Measurements from ENCODE around the gene ADAMTSL3.

DNA sequence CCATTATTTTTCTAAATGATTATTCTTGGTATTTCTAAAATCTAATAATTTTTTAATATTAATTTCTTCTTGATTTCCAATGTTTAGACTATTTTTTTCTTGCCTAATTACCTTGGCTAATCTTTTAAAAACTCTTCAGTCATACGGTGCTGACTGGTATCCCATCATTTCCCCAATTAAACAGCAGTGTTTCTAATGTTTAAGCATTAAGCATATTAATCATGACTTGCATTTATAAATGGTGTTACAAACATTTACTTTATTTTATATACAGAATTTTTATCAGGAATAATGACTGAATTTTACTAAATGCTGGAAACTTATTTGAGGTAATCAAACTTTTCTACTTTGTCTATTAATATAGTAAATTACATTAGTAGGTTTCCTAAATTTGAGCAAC is 199.3 kb downstream of the ADAMTSL3 start:
- TF ChIP-seq POLR2A (IDR thresholded peaks at IDR 0.05), result no peak
- TF ChIP-seq, protein P1, sequence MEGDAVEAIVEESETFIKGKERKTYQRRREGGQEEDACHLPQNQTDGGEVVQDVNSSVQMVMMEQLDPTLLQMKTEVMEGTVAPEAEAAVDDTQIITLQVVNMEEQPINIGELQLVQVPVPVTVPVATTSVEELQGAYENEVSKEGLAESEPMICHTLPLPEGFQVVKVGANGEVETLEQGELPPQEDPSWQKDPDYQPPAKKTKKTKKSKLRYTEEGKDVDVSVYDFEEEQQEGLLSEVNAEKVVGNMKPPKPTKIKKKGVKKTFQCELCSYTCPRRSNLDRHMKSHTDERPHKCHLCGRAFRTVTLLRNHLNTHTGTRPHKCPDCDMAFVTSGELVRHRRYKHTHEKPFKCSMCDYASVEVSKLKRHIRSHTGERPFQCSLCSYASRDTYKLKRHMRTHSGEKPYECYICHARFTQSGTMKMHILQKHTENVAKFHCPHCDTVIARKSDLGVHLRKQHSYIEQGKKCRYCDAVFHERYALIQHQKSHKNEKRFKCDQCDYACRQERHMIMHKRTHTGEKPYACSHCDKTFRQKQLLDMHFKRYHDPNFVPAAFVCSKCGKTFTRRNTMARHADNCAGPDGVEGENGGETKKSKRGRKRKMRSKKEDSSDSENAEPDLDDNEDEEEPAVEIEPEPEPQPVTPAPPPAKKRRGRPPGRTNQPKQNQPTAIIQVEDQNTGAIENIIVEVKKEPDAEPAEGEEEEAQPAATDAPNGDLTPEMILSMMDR (IDR thresholded peaks at IDR 0.05), result no peak
